ENCODE results near the gene ARSI. TPM values are rescaled to one million over a fixed set of nuclear protein-coding genes. Genes with fewer than 3 reads are reported as not detected.

Gene ARSI
- total RNA-seq, 1 donor from 2014 or later: not detected

- H3K4me3 Mint-ChIP-seq: no peak overlapping the region
- TF ChIP-seq, protein P1, sequence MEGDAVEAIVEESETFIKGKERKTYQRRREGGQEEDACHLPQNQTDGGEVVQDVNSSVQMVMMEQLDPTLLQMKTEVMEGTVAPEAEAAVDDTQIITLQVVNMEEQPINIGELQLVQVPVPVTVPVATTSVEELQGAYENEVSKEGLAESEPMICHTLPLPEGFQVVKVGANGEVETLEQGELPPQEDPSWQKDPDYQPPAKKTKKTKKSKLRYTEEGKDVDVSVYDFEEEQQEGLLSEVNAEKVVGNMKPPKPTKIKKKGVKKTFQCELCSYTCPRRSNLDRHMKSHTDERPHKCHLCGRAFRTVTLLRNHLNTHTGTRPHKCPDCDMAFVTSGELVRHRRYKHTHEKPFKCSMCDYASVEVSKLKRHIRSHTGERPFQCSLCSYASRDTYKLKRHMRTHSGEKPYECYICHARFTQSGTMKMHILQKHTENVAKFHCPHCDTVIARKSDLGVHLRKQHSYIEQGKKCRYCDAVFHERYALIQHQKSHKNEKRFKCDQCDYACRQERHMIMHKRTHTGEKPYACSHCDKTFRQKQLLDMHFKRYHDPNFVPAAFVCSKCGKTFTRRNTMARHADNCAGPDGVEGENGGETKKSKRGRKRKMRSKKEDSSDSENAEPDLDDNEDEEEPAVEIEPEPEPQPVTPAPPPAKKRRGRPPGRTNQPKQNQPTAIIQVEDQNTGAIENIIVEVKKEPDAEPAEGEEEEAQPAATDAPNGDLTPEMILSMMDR (IDR thresholded peaks at IDR 0.05): no peak
- H3K4me1 Mint-ChIP-seq: no peaks in the 10 kb centered on the region
- DNase-seq (no peak), ATAC-seq (ENCODE audit: low read depth) (no peak)
- ChIA-PET CTCF (no interaction called here), POLR2A (no interaction called here)
- no peaks in the 10 kb centered on the region for H3K36me3 Mint-ChIP-seq (ENCODE audit: low read depth)
- no peaks in the 10 kb centered on the region for H3K27me3 Mint-ChIP-seq
- no peak overlapping the region for H3K27ac Mint-ChIP-seq
- intact Hi-C loops (cut with micrococcal nuclease): no loop called here
- H3K9me3 Mint-ChIP-seq: no peaks in the 10 kb centered on the region
These were observed 35.8 kb downstream of the ARSI start for GRCh38 chr5:150266871-150267291.

- H3K9me3 Mint-ChIP-seq: no peaks in the 10 kb centered on the region
- H3K36me3 Mint-ChIP-seq (ENCODE audit: low read depth): no peaks in the 10 kb centered on the region
- ChIA-PET CTCF (no interaction called here), POLR2A (no interaction called here)
- intact Hi-C loops (cut with micrococcal nuclease): no loop called here
- no peak overlapping the region for H3K27ac Mint-ChIP-seq
- TF ChIP-seq, protein P1 (IDR thresholded peaks at IDR 0.05): no peak
- DNase-seq (no peak), ATAC-seq (ENCODE audit: low read depth) (no peak)
- no peak overlapping the region for H3K4me3 Mint-ChIP-seq
- no peaks in the 10 kb centered on the region for H3K4me1 Mint-ChIP-seq
- no peaks in the 10 kb centered on the region for H3K27me3 Mint-ChIP-seq
These were observed 36.8 kb downstream of the ARSI start for GRCh38 chr5:150265870-150266383.

GRCh38 chr5:150264667-150265603 lies 37.8 kb downstream of the ARSI start:
- ATAC-seq (ENCODE audit: low read depth): no peak
- POLR2A ChIA-PET: no interaction called here

DNA sequence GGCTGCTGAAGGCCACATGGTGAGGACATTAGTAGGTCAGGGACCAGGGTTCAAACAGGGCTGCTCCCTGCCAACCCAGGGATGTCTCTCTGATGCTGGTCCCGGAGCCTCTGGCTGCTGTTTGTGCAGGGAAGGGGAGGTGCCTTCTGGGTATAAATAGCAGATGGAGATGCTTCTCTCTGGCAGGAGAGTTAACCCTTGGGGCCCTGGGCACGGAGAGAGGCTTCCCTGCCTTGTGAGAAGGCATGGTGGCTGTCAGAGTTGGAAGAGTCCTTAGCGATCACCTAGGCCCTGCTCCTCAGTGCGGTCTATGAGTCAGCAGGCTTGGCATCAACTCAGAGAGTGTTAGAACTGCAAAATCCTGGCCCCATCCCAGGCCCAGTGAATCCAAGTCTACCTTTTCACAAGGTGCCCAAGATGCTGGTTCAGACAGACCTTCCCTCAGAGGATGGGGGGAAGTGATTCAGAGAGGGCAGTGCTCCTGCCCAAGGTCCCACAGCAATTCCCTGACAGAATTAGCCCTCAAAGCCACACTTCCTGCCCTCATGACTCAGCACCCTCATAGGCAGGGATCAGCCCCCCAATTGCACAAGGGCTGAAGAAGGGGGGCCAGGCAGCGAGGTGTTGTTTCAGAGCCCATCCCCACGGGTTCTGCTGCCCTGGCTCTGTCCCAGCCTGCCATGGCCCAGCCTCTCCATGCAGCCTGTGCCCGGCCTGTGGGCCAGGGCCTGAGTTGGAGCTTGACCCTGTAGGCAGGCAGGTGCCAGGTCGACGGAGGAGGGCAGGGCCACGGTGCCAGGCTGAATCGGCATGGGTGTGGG lies 38.7 kb downstream of the ARSI start:
- ChIA-PET POLR2A (no interaction called here), CTCF (no interaction called here)
- no peak for DNase-seq
- TF ChIP-seq, protein P1 (IDR thresholded peaks at IDR 0.05): no peak
- no peaks in the 10 kb centered on the region for H3K4me1 Mint-ChIP-seq
- no peak overlapping the region for H3K27ac Mint-ChIP-seq
- H3K27me3 Mint-ChIP-seq: no peaks in the 10 kb centered on the region
- no peak overlapping the region for H3K4me3 Mint-ChIP-seq
- H3K9me3 Mint-ChIP-seq: no peaks in the 10 kb centered on the region
- intact Hi-C loops (cut with micrococcal nuclease): no loop called here
- ATAC-seq (ENCODE audit: low read depth): no peak
- no peaks in the 10 kb centered on the region for H3K36me3 Mint-ChIP-seq (ENCODE audit: low read depth)

More at GRCh38 chr5:150264667-150265603, 37.8 kb downstream of the ARSI start:
- H3K27ac Mint-ChIP-seq: no peak overlapping the region
- H3K36me3 Mint-ChIP-seq (ENCODE audit: low read depth): no peaks in the 10 kb centered on the region
- no peak overlapping the region for H3K4me3 Mint-ChIP-seq
- H3K27me3 Mint-ChIP-seq: no peaks in the 10 kb centered on the region
- no peaks in the 10 kb centered on the region for H3K4me1 Mint-ChIP-seq
- CTCF ChIA-PET: no interaction called here
- TF ChIP-seq, protein P1 (IDR thresholded peaks at IDR 0.05): no peak
- H3K9me3 Mint-ChIP-seq: no peaks in the 10 kb centered on the region
- no peak for DNase-seq
- intact Hi-C loops (cut with micrococcal nuclease): no loop called here

- ChIA-PET CTCF (no interaction called here), POLR2A (no interaction called here)
- no peak overlapping the region for H3K4me3 Mint-ChIP-seq
- H3K36me3 Mint-ChIP-seq (ENCODE audit: low read depth): no peaks in the 10 kb centered on the region
- DNase-seq (no peak), ATAC-seq (ENCODE audit: low read depth) (no peak)
- TF ChIP-seq, protein P1 (IDR thresholded peaks at IDR 0.05): no peak
- no peak overlapping the region for H3K27ac Mint-ChIP-seq
- H3K4me1 Mint-ChIP-seq: no peaks in the 10 kb centered on the region
- no peaks in the 10 kb centered on the region for H3K27me3 Mint-ChIP-seq
- H3K9me3 Mint-ChIP-seq: no peaks in the 10 kb centered on the region
- intact Hi-C loops (cut with micrococcal nuclease): no loop called here
These were observed 39.3 kb downstream of the ARSI start for GRCh38 chr5:150263375-150263775.
